Cerebellar nuclear complex (tissue), 1 donor: ENCODE measurements around the gene SCNN1A.
A peak's percentile ranks its signal among the peaks of the same experiment; 100 is the strongest.

ENCODE experiments used
- DNase-seq, 2 experiments: peaks; one replicate each; lab custom pipeline; 2025; lab: John Stamatoyannopoulos, UW

The SCNN1A gene

GRCh38 chr12:6375269-6376078 is at the start of gene SCNN1A:
Gene SCNN1A (minus strand): TSS chr12:6375563. CDS start chr12:6374783, 780 bp downstream.
- DNase-seq: no peak

- no peak for DNase-seq
Observed at GRCh38 chr12:6424866-6425265, 49.5 kb upstream of the SCNN1A start.

GRCh38 chr12:6424008-6424347 is 48.6 kb upstream of the SCNN1A start:
- no peak for DNase-seq

DNA sequence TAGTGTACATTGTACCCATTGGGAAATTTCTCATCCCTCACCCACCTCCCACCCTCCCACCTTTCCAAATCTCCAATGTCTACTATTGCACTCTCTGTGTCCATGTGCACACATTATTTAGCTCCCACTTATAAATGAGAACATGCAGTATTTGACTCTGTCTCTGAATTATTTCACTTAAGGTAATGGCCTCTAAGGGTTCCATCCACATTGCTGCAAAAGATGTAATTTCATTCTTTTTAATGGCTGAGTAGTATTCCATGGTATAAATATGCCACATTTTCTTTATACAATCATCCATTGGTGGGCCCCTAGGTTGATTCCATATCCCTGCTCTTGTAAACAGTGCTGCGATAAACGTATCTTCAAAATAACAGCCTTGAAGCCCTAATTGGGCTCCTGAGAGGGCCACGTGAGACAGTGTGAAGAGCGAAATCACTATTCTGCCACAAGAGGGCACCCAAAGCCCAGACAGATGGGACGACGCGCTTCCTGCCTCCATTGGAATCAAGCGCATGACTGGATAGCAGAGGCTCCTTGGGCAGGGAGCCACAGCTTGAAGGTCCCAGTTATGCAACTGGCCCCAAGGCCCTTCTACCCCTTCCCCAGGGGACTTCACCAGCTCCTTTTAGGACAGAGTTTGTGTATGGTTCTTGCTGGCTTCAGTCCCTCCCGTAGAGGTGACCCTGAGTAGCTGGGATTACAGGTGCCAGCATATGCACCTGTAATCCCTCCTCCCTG is 48.1 kb upstream of the SCNN1A start:
- DNase-seq: peak in 1 of 2 experiments; percentile 45

DNA sequence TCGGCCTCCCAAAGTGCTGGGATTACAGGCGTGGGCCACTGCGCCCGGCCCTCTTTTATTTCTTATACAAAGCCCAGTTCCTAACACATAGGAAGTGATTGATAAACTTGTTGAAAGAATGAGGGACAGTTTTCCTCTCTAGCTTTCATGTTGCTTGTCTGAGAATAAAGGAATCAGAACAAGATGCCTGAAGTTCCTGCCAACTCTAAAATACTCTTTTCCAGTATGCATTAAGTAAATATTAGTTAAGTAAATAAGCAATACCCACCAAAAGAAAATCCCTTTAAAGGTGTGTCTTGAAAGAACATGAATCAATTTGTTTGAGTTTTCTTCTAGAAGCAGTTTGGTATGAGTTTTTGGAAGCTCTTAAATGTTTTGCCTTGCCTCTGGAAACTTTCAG is 45.0 kb upstream of the SCNN1A start:
- DNase-seq: no peak

- DNase-seq: no peak
Observed at GRCh38 chr12:6418796-6419195, 43.4 kb upstream of the SCNN1A start.

GRCh38 chr12:6416596-6416995 is 41.2 kb upstream of the SCNN1A start:
- no peak for DNase-seq

GRCh38 chr12:6407236-6407954 is 32.0 kb upstream of the SCNN1A start:
- DNase-seq: no peak

DNA sequence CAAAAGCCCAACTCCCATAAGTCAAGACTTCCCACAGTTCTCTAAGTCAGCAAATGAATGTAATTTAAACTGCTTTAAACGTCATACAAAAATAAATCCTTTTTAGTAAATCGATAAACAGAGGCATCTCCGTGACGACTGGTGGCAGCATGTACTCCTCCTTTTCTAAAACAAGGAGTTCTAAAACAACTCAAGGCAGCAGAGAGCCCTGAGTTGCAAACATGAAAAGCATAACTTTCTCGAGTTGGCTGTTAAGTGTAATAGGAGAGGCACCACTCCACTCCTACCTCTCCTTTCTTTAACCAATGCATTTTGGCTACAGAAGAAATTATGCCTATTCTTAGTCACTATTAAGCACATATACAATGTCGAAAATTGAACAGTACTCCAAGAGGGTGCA is 30.6 kb upstream of the SCNN1A start:
- DNase-seq: no peak

DNA sequence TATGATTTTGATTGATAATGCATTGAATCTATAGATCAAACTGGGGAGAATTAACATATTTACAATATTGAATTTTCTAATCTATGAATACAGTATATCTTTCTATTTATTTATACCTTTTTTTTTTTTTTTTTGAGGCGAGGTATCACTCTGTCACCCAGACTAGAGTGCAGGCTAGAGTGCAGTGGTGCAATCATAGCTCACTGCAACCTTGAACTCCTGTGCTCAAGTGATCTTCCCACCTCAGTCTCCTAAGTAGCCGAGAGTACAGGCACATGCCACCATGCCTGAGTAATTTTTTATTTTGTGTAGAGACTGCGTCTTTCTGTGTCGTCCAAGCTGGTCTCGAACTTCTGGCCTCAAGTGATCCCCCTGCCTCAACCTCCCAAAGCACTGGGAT is 29.0 kb upstream of the SCNN1A start:
- no peak for DNase-seq

GRCh38 chr12:6399884-6400644 is 24.7 kb upstream of the SCNN1A start:
- no peak for DNase-seq

DNA sequence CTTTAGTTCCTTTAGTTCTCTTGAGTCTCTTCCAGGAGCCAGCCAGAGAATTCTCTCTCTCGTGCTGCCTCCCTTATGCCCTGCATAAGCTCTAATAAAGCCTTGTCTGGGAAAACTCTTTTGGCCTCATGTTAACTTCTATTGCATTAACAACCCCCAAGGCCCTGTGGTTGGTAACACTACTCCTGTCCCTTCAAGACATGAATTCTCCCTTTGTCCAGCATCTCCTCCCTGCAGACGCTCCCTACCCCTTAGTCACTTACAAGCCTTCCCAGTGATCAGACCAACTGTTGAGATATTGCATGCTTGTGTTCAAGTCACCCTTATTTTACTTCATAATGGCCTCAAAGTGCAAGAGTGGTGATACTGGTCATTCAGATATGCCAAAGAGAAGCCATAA is 20.7 kb upstream of the SCNN1A start:
- no peak for DNase-seq

DNA sequence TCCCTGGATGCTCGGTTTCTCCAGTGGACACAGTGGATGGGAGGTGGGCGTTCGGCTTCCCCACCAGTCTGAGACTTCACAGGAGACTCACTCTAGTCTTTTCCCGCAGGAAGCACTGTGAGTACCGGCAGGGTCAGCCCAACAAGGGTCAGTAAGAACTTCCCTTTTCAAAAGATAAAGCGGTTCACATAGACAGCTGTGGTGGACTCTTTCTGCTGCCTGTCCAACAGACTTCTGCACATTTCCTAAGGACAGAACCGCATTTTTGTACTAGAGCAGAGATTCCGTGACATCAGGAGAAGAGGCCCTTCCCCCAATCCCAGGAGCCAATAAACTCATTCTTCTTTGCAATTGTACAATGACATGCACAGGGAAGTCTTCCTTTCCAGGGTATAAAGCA is 19.0 kb upstream of the SCNN1A start:
- DNase-seq: no peak

DNA sequence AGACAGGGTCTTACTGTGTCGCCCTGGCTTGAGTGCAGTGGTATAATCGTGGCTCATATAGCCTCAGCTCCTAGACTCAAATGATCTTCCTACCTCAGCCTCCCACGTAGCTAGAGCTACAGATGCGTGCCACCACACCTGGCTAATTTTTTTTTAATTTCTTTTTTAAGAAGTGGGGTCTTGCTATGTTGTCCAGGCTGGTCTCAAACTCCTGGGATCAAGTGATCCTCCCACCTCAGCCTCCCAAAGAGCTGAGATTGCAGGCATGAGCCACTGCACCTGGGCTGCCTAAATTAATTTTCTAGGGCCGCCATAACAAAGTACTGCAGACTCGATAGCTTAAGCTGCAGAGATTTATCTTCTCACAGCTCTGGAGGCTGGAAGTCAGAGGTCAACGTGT is 17.7 kb upstream of the SCNN1A start:
- no peak for DNase-seq

DNA sequence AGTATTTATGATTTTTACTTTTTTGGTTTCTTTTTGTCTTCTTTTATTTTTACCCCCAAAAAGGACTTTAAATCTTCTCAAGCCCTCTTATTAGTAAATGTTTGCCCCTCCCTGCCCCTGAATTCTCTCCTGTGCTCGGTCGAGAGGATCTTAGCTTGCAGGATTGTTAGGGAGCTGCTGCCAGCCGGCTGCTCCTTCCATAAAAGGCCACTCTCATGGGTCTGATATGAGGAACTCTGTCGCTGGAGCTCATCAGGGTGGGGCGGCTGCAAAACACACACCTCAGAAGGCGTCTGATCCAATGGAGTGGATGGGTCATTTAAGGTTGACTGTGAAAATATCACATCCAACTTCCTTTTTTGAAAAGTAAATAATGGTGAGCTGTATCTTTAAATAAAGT is 17.1 kb upstream of the SCNN1A start:
- DNase-seq: no peak

- no peak for DNase-seq
Observed at GRCh38 chr12:6391013-6391412, 15.7 kb upstream of the SCNN1A start.

DNA sequence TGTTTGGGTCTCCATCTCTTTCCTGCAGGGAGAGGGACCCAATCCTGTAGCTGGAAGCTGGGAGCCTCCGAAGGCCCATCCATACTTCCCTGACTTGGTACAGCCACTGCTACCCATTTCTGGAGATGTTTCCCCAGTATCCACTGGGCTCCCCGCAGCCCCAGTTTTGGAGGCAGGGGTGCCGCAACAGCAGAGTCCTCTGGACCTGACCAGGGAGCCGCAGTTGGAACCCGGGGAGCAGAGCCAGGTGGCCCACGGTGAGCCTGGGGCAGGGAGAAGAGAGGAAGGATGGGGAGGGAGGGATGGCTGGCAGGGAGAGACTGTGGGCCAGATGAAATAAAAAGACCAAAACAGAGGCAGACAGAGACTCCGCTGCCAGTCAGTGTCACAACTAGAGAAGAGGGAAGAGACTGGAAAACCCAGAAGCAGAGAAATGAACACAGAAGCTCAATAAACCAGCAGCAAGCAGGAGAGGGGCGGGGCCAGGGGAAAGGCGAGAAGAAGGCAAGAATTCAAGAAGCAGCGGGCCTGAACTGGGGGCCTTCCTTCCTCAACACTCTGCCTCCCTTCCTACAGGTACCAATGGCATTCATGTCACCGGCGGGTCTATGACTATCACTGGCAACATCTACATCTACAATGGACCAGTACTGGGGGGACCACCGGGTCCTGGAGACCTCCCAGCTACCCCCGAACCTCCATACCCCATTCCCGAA is 14.9 kb upstream of the SCNN1A start:
- no peak for DNase-seq

DNA sequence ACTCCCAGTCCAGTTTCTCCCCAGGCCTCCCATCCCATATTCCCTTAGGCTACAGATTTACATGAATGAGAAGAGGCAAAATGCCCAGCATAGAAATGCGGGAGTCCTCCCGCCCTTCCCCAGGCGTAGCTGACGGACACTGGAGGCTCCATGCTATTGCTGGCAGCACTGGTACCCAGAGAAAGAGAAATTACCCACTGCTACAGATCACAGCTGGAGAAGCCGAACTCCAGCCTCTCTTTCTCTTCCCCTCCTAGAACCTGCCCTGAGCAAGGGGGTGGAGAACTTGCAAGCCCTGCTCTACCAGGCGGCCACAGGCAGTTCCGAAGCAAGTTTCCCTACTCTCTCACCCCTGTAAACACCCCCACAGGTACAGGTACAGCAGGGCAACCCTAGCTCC is 12.2 kb upstream of the SCNN1A start:
- DNase-seq: no peak

GRCh38 chr12:6386491-6386890 is 11.1 kb upstream of the SCNN1A start:
- DNase-seq: no peak

GRCh38 chr12:6386038-6386437 is 10.7 kb upstream of the SCNN1A start:
- no peak for DNase-seq
